ENCODE measurements around the gene HDAC4.

DNA sequence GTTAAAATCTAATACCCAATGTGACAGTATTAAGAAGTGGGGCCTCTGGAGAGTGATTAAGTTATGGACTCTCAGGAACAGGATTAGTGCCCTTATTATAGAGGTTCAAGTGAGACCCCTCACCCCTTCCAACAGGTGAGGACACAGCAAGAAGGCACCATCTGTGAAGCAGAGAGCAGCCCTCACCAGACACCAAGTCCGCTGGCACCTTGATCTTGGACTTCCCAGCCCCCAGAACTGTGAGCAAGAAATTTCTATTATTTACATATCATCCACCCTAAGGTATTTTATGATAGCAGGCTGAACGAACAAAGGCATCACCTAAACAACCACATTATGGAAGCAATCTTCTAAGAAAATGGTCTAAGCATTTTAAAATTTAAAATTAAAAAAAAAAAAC lies 59.0 kb downstream of the HDAC4 start:
- no peak for TF ChIP-seq CTCF (conservative IDR thresholded peaks at IDR 0.05; ENCODE audit: low read length)
- TF ChIP-seq EZH2phosphoT487 (IDR thresholded peaks at IDR 0.05; ENCODE audit: borderline replicate concordance): no peak

Data from Loucy (cell line).